Measurements from ENCODE around the gene AKT3. TPM values are rescaled to one million over a fixed set of nuclear protein-coding genes. Genes with fewer than 3 reads are reported as not detected.

AKT3 gene
- total and polyA plus RNA-seq, 2 of the 8 experiments (the other 6 are each of a cell fraction or from before 2014, with no cell fraction given) = 6.0 to 36.4 TPM

DNA sequence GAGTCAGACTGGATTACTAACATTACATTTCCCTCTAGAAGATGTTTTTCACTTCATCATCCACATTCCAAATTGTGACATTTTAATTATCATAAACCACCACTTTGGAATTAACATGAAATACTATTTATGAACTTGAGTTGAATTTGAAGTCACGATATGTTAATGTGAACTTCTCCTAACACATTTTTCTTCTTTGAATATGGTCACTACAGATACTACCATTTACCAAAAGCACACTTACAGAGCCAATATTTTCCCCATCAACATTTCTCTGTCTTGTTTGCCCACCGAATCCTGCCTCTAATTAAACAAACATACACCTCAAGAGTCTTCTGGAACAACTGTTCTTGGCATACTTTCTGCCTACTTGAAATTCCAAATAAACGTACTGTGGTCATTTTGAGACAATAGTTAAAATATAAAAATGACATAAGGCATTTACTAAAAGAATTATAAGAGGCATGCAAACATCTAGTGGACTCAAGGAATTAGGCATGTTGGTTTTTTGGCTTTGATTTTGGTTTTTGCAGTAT is 177.4 kb downstream of the AKT3 start:
- H3K56ac ChIP-seq (replicated peaks; ENCODE audit: insufficient read length, low read depth, low read length) = no peak overlapping the region
- H3K4me1 ChIP-seq (replicated peaks in 1 of 4; ENCODE audit: control insufficient read depth in 3 of 4, insufficient read depth in 4 of 4, low read length in 3 of 4) = peaks cover 0 to 2% (median 0%) of the 10 kb centered on the region in 4 experiments; a peak in 1 of 7 replicates
- ChIA-PET CTCF (ENCODE audit: partially characterized antibody) (no interaction called here), POLR2A (ENCODE audit: partially characterized antibody) (interaction anchor here (1.3 kb wide), 1 partner anchor 8 kb away, joined by 3 read pairs; no protein-coding TSS in a partner anchor)
- no peak overlapping the region for H2BK120ac ChIP-seq (replicated peaks; ENCODE audit: low read depth, low read length)
- H2AFZ ChIP-seq (ENCODE audit: low read length) = no peak overlapping the region
- no peak overlapping the region for H3K4me2 ChIP-seq (ENCODE audit: insufficient read depth in 1 of 2, low read depth in 2 of 2, low read length in 2 of 2)
- no peak overlapping the region for H3K4ac ChIP-seq (replicated peaks; ENCODE audit: insufficient read length, low read depth, low read length)
- no peak overlapping the region for H3K14ac ChIP-seq (ENCODE audit: insufficient read length)
- no peaks in the 10 kb centered on the region for H3K27me3 ChIP-seq (replicated peaks in 1 of 4; ENCODE audit: control insufficient read depth in 3 of 4, extremely low read depth in 1 of 4, insufficient read depth in 3 of 4, low read length in 3 of 4)
- no peak overlapping the region for H3K27ac ChIP-seq (ENCODE audit: low read depth, low read length)
- no peak overlapping the region for H4K8ac ChIP-seq (ENCODE audit: extremely low read depth, insufficient read depth, low read length)
- 88% methylated on average over 3 of the region's 3 CpGs; no CpG with 5 or more reads in 1 of the 2 experiments for WGBS, 2 experiments (ENCODE audit: extremely low coverage in 1 of 2, insufficient coverage in 1 of 2, insufficient read length in 1 of 2, insufficient replicate concordance in 2 of 2, low coverage in 1 of 2, low lambda C conversion rate in 2 of 2, missing lambda C conversion rate in 1 of 2)
- no peak overlapping the region for H2BK5ac ChIP-seq (ENCODE audit: low read depth, low read length)
- no peak overlapping the region for H4K5ac ChIP-seq (ENCODE audit: insufficient read length, low read depth, low read length)
- H3K36me3 ChIP-seq (ENCODE audit: control insufficient read depth in 2 of 4, insufficient read depth in 4 of 4, low read length in 3 of 4) = no peaks in the 10 kb centered on the region
- H3K18ac ChIP-seq (ENCODE audit: extremely low read depth, low read length) = no peak overlapping the region
- H2AK5ac ChIP-seq (ENCODE audit: low read depth, low read length) = no peak overlapping the region
- no peaks in the 10 kb centered on the region for H3K79me2 ChIP-seq (ENCODE audit: control insufficient read depth in 1 of 2, insufficient read depth in 2 of 2, low read length in 2 of 2)
- no peaks in the 10 kb centered on the region for H3K23me2 ChIP-seq (ENCODE audit: low read depth, low read length)
- no peak overlapping the region for H3K4me3 ChIP-seq (ENCODE audit: extremely low read depth in 1 of 4, insufficient read depth in 2 of 4, low read depth in 3 of 4, low read length in 4 of 4)
- H4K91ac ChIP-seq (replicated peaks; ENCODE audit: insufficient read length, low read length) = no peak overlapping the region
- no peaks in the 10 kb centered on the region for H3K79me1 ChIP-seq (ENCODE audit: low read depth, low read length)
- no peaks in the 10 kb centered on the region for H4K20me1 ChIP-seq (replicated peaks in 1 of 2; ENCODE audit: control insufficient read depth in 1 of 2, insufficient read depth in 2 of 2, low read length in 2 of 2)
- H2BK12ac ChIP-seq (ENCODE audit: low read depth, low read length) = no peak overlapping the region
- no peak overlapping the region for H2BK15ac ChIP-seq (ENCODE audit: low read length)
- no peak overlapping the region for H3K23ac ChIP-seq (ENCODE audit: insufficient read length)
- FAIRE-seq (no peak), DNase-seq (ENCODE audit: low read depth in 1 of 2, low spot score in 2 of 2) (no peak)
- no peak overlapping the region for H2BK20ac ChIP-seq (ENCODE audit: low read length)
- no peaks in the 10 kb centered on the region for H3K9me3 ChIP-seq (ENCODE audit: insufficient read depth in 2 of 2, low read depth in 1 of 2, low read length in 1 of 2)
- no peak overlapping the region for H3K9ac ChIP-seq (replicated peaks in 1 of 4; ENCODE audit: extremely low read depth in 1 of 4, low read depth in 3 of 4, low read length in 3 of 4)
- TF ChIP-seq KDM5A (IDR thresholded peaks at IDR 0.05; ENCODE audit: low read length) = no peak
- no peak for TF ChIP-seq TAF1 (IDR thresholded peaks at IDR 0.05; ENCODE audit: low read depth, low read length)
- no peak for TF ChIP-seq RFX5 (IDR thresholded peaks at IDR 0.05; ENCODE audit: borderline replicate concordance, low read depth, low read length)
- TF ChIP-seq NANOG (IDR thresholded peaks at IDR 0.05; ENCODE audit: insufficient read depth, low read depth, low read length, poor library complexity, severe bottlenecking) = no peak
- TF ChIP-seq CEBPB (IDR thresholded peaks at IDR 0.05; ENCODE audit: low read depth, low read length) = no peak
- no peak for TF ChIP-seq POLR2AphosphoS5 (IDR thresholded peaks at IDR 0.05; ENCODE audit: low read depth, low read length)
- no peak for TF ChIP-seq KDM1A (IDR thresholded peaks at IDR 0.05; ENCODE audit: borderline replicate concordance, low read length)
- no peak for TF ChIP-seq USF2 (IDR thresholded peaks at IDR 0.05; ENCODE audit: low read length)
- no peak for TF ChIP-seq CHD1 (IDR thresholded peaks at IDR 0.05; ENCODE audit: low read depth, low read length)
- TF ChIP-seq SRF (IDR thresholded peaks at IDR 0.05; ENCODE audit: low read depth, low read length) = no peak
- TF ChIP-seq JUN (IDR thresholded peaks at IDR 0.05; ENCODE audit: low read depth, low read length) = no peak
- TF ChIP-seq RAD21 (IDR thresholded peaks at IDR 0.05 in 1 of 2, conservative IDR thresholded peaks at IDR 0.05 in 1 of 2; ENCODE audit: low read depth in 2 of 2, low read length in 2 of 2) = no peak
- TF ChIP-seq CBX5 (IDR thresholded peaks at IDR 0.05; ENCODE audit: low read depth, low read length) = no peak

Measured in H1 (cell line).